Measurements from ENCODE around the gene SNX33. TPM values are rescaled to one million over a fixed set of nuclear protein-coding genes. Genes with fewer than 3 reads are reported as not detected.
A peak's percentile ranks its signal among the peaks of the same experiment; 100 is the strongest.

SNX33 gene
- total RNA-seq, 3 donors from 2014 or later = 23.6 to 38.2 (median 28.7) TPM

GRCh38 chr15:75639191-75639708 is 8.5 kb upstream of the SNX33 start:
- ATAC-seq (no peak), DNase-seq (no peak)
- H3K9me3 ChIP-seq = no peaks in the 10 kb centered on the region
- intact Hi-C loops (cut with DNase I, micrococcal nuclease) = no loop called here
- H3K4me3 ChIP-seq = peak overlapping the region; percentile 70
- peaks cover 23% of the 10 kb centered on the region for H3K4me1 ChIP-seq (ENCODE audit: low read depth)
- H3K36me3 ChIP-seq (ENCODE audit: low read depth) = no peaks in the 10 kb centered on the region
- TF ChIP-seq CTCF (IDR thresholded peaks at IDR 0.05) = no peak

- no peaks in the 10 kb centered on the region for H3K9me3 ChIP-seq
- intact Hi-C loops (cut with DNase I, micrococcal nuclease) = loop anchor here in 1 of 2 donors (10.0 kb wide), 1 partner anchor 185 kb away; the partner anchor contains the start of gene SIN3A
- ATAC-seq = peak; percentile 93
- no peak for TF ChIP-seq CTCF (IDR thresholded peaks at IDR 0.05)
- H3K4me1 ChIP-seq (ENCODE audit: low read depth) = peaks cover 23% of the 10 kb centered on the region
- H3K36me3 ChIP-seq (ENCODE audit: low read depth) = no peaks in the 10 kb centered on the region
- DNase-seq = peak; percentile 95 to 96 (median 96)
- peak within 1 kb of the TSS; percentile 70 for H3K4me3 ChIP-seq
Measured at GRCh38 chr15:75639709-75640482, 7.8 kb upstream of the SNX33 start, which contains the start of gene IMP3. Gene IMP3 (minus strand): TSS chr15:75640224. CDS start chr15:75640168, 56 bp downstream.

- intact Hi-C loops (cut with DNase I, micrococcal nuclease) = loop anchor here in 1 of 2 donors (10.0 kb wide), 1 partner anchor 186 kb away; the partner anchor contains the start of gene SIN3A
- DNase-seq (peak in 2 of 3 donors; percentile 53 to 78), ATAC-seq (peak; percentile 31)
- Histone ChIP-seq H3K9me3 (no peaks in the 10 kb centered on the region), H3K4me3 (peak overlapping the region; percentile 70), H3K36me3 (ENCODE audit: low read depth) (no peaks in the 10 kb centered on the region), H3K4me1 (ENCODE audit: low read depth) (peaks cover 23% of the 10 kb centered on the region)
- TF ChIP-seq CTCF (IDR thresholded peaks at IDR 0.05) = no peak
Measured at GRCh38 chr15:75640483-75641178, 7.1 kb upstream of the SNX33 start.

GRCh38 chr15:75641179-75641503 is 6.6 kb upstream of the SNX33 start:
- Histone ChIP-seq H3K4me1 (ENCODE audit: low read depth) (peaks cover 23% of the 10 kb centered on the region), H3K36me3 (ENCODE audit: low read depth) (no peaks in the 10 kb centered on the region), H3K9me3 (no peaks in the 10 kb centered on the region), H3K4me3 (no peak overlapping the region)
- ATAC-seq (no peak), DNase-seq (no peak)
- intact Hi-C loops (cut with DNase I, micrococcal nuclease) = loop anchor here in 1 of 2 donors (10.0 kb wide), 1 partner anchor 186 kb away; the partner anchor contains the start of gene SIN3A
- no peak for TF ChIP-seq CTCF (IDR thresholded peaks at IDR 0.05)

GRCh38 chr15:75641603-75642002 is 6.1 kb upstream of the SNX33 start:
- ATAC-seq = no peak
- no peaks in the 10 kb centered on the region for H3K9me3 ChIP-seq

More at GRCh38 chr15:75641603-75642002, 6.1 kb upstream of the SNX33 start:
- no peak for DNase-seq
- intact Hi-C loops (cut with DNase I, micrococcal nuclease) = loop anchor here in 1 of 2 donors (10.0 kb wide), 1 partner anchor 187 kb away; the partner anchor contains the start of gene SIN3A
- Histone ChIP-seq H3K36me3 (ENCODE audit: low read depth) (no peaks in the 10 kb centered on the region), H3K4me1 (ENCODE audit: low read depth) (peaks cover 23% of the 10 kb centered on the region), H3K4me3 (no peak overlapping the region)
- TF ChIP-seq CTCF (IDR thresholded peaks at IDR 0.05) = no peak
